Endodermal cell (in vitro differentiated cells): ENCODE measurements around the gene MYL11. TPM values are rescaled to one million over a fixed set of nuclear protein-coding genes. Genes with fewer than 3 reads are reported as not detected.

ENCODE experiments used
- DNase-seq: peaks from one replicate; pipeline ENCODE4 v3.0.0-alpha.2; 2017
- H3K27ac ChIP-seq: 2 replicates; pipeline ENCODE4 v1.5.1; 2013; ENCODE audit warnings: mild to moderate bottlenecking, low read depth, low read length, moderate library complexity
- H3K27me3 ChIP-seq: 2 replicates; pipeline ENCODE4 v1.6.1; 2013; ENCODE audit warnings: mild to moderate bottlenecking, low read length, moderate library complexity; ENCODE audit not compliant: insufficient read depth, control insufficient read depth, poor library complexity, severe bottlenecking
- H3K36me3 ChIP-seq: 2 replicates; pipeline ENCODE4 v1.7.0; 2013; ENCODE audit warnings: mild to moderate bottlenecking, low read length, moderate library complexity; ENCODE audit not compliant: control insufficient read depth, insufficient read depth
- H3K4me1 ChIP-seq: one replicate; pipeline ENCODE4 v1.7.0; 2013; ENCODE audit warnings: low read length; ENCODE audit not compliant: control insufficient read depth, insufficient read depth
- H3K4me3 ChIP-seq: 2 replicates; pipeline ENCODE4 v1.5.1; 2013; ENCODE audit warnings: mild to moderate bottlenecking, low read length, moderate library complexity
- H3K9ac ChIP-seq: 2 replicates; pipeline ENCODE4 v1.6.1; 2013; ENCODE audit warnings: mild to moderate bottlenecking, low read length, moderate library complexity; ENCODE audit not compliant: poor library complexity, severe bottlenecking; ENCODE audit errors: extremely low read depth
- H3K9me3 ChIP-seq: 2 replicates; pipeline ENCODE4 v1.6.1; 2013; ENCODE audit warnings: mild to moderate bottlenecking, low read length, moderate library complexity; ENCODE audit not compliant: control insufficient read depth
- H3K27ac Mint-ChIP-seq: 2 replicates; pipeline ENCODE4 v1.8.0; 2020; ENCODE audit warnings: mixed read lengths
- H3K27me3 Mint-ChIP-seq: 2 replicates; pipeline ENCODE4 v1.8.0; 2021; ENCODE audit warnings: mild to moderate bottlenecking, mixed read lengths; ENCODE audit not compliant: insufficient read depth
- H3K36me3 Mint-ChIP-seq: 2 replicates; pipeline ENCODE4 v1.8.0; 2020; ENCODE audit warnings: low read depth, mixed read lengths
- H3K4me1 Mint-ChIP-seq: 2 replicates; pipeline ENCODE4 v1.8.0; 2020; ENCODE audit warnings: mixed read lengths
- H3K4me3 Mint-ChIP-seq: 2 replicates; pipeline ENCODE4 v1.8.0; 2020; ENCODE audit warnings: mild to moderate bottlenecking, moderate library complexity, mixed read lengths
- H3K9me3 Mint-ChIP-seq: 2 replicates; pipeline ENCODE4 v1.8.0; 2020; ENCODE audit warnings: mild to moderate bottlenecking, mixed read lengths
- CTCF ChIP-seq: fragments of 200-600 bp; sonication (generic); conservative IDR thresholded peaks from 2 replicates; pipeline ENCODE4 v1.5.0; 2021; ENCODE audit warnings: antibody characterized with exemption, mild to moderate bottlenecking
- WGBS, 2 experiments: methylation state at CpG; one replicate each; pipeline versions ENCODE4 v1.1.5 to v1.1.7; 2013; ENCODE audit warnings: missing lambda C conversion rate in 2 of 2, mixed read lengths in 1 of 2; ENCODE audit not compliant: insufficient coverage in 1 of 2, insufficient read length in 1 of 2; 5-methylcytosine and 5-hydroxymethylcytosine counted together
- total RNA-seq, 2 donors: library from RNA; stranded (reverse); fragmentation: NEBNext Ultra II Directional in 1 of 2; extraction: Animal tissue kit (Norgen Biotek cat#: 25700) in 1 of 2; gene quantifications; 2 replicates in 1 of 2; 3 replicates in 1 of 2; pipeline ENCODE4 v1.2.1, GENCODE V29; 2021

Gene MYL11
- total RNA-seq, 2 donors from 2014 or later, result 1.2 TPM; not detected in 1

GRCh38 chr16:30407804-30408534 is 33.4 kb downstream of the MYL11 start:
- Histone ChIP-seq H3K9me3 (no peaks in the 10 kb centered on the region), H3K36me3 (peaks cover 24% of the 10 kb centered on the region), H3K4me1 (no peaks in the 10 kb centered on the region), H3K27ac (peak overlapping the region; percentile 61), H3K27me3 (no peaks in the 10 kb centered on the region), H3K9ac (peak overlapping the region; percentile 60), H3K4me3 (peak overlapping the region; percentile 76)
- peak overlapping the region; percentile 75 for H3K27ac Mint-ChIP-seq
- DNase-seq, result peak; percentile 69
- peaks cover 23% of the 10 kb centered on the region for H3K36me3 Mint-ChIP-seq
- peak overlapping the region; percentile 68 for H3K4me3 Mint-ChIP-seq
- peaks cover 9% of the 10 kb centered on the region for H3K4me1 Mint-ChIP-seq
- TF ChIP-seq CTCF, result no peak
- no peaks in the 10 kb centered on the region for H3K9me3 Mint-ChIP-seq
- 17 to 60% methylated on average over 4 to 13 of the region's 19 CpGs for WGBS, 2 experiments
- peaks cover 11% of the 10 kb centered on the region for H3K27me3 Mint-ChIP-seq

DNA sequence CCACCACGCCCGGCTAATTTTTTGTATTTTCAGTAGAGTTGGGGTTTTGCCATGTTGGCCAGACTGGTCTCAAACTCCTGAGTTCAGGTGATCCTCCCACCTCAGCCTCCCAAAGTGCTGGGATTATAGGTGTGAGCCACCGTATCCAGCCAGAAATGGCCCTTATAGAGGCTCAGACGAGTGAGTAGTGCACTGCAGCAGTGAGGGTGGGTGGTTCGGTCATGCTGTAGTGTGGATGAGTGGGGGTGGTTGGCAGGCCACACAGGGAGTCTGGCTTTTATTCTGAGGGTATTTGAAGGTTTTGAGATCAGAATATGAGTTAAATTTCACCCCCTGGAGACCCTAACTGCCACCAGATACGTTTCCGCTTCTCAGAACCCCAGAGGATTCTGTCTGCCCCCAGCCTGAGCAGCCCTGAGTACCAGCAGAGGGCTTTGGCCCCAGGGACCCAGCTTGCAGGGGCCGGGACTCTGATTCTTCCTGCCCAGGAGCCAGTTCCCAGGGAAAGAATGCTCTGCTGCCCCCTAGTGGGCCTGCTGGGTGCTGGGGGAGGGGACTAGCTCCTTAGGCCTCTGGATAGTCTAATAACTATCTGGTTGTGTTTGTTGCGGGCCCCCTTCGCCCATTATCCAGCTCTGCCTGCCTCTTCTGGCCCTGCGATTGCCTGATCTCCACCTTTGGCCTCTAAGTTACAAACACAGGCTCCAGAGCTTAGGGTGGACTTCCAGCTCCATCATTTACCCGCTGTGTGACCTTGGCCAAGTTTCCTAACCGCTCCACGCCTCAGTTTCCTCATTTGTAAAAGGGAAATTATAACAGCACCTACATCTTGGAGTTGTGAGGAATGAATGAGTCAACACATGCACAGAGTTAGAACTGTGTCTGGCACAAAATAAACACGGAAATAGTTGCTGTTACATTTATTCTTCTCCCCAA is 34.8 kb downstream of the MYL11 start:
- H3K4me3 ChIP-seq, result peak overlapping the region; percentile 16
- no peaks in the 10 kb centered on the region for H3K27me3 ChIP-seq
- H3K27me3 Mint-ChIP-seq, result peaks cover 4% of the 10 kb centered on the region
- H3K36me3 ChIP-seq, result peaks cover 38% of the 10 kb centered on the region
- H3K9me3 ChIP-seq, result no peaks in the 10 kb centered on the region
- peak overlapping the region; percentile 68 for H3K4me3 Mint-ChIP-seq
- peak overlapping the region; percentile 48 for H3K27ac Mint-ChIP-seq
- peaks cover 34% of the 10 kb centered on the region for H3K36me3 Mint-ChIP-seq
- H3K4me1 Mint-ChIP-seq, result peaks cover 9% of the 10 kb centered on the region
- no peaks in the 10 kb centered on the region for H3K4me1 ChIP-seq
- peak; percentile 98 for DNase-seq
- H3K9me3 Mint-ChIP-seq, result no peaks in the 10 kb centered on the region
- TF ChIP-seq CTCF, result peak; percentile 97
- WGBS, 2 experiments, result 78 to 80% methylated on average over 12 to 15 of the region's 15 CpGs
- H3K27ac ChIP-seq, result no peak overlapping the region
- no peak overlapping the region for H3K9ac ChIP-seq

GRCh38 chr16:30413112-30413806 is 38.7 kb downstream of the MYL11 start:
- H3K36me3 Mint-ChIP-seq, result peaks cover 44% of the 10 kb centered on the region
- Histone ChIP-seq H3K9ac (no peak overlapping the region), H3K27me3 (no peaks in the 10 kb centered on the region), H3K9me3 (no peaks in the 10 kb centered on the region), H3K27ac (no peak overlapping the region), H3K4me3 (no peak overlapping the region), H3K36me3 (peaks cover 39% of the 10 kb centered on the region), H3K4me1 (no peaks in the 10 kb centered on the region)
- 90 to 96% methylated on average over 4 to 5 of the region's 6 CpGs for WGBS, 2 experiments
- H3K27me3 Mint-ChIP-seq, result no peaks in the 10 kb centered on the region
- peak overlapping the region; percentile 35 for H3K27ac Mint-ChIP-seq
- TF ChIP-seq CTCF, result no peak
- no peak for DNase-seq
- H3K9me3 Mint-ChIP-seq, result no peaks in the 10 kb centered on the region
- H3K4me3 Mint-ChIP-seq, result no peak overlapping the region
- H3K4me1 Mint-ChIP-seq, result peaks cover 14% of the 10 kb centered on the region
